Suppressor macrophage treated with lipopolysaccharide for 1 hour (primary cell): ENCODE data around the gene PCMTD2.
"Not testable (repeated sequence)": the region's sequence is repeated elsewhere in the genome, so short reads cannot be mapped to it uniquely, and the experiment has no call there.

Experiments
- DNase-seq, 3 donors: peaks; one replicate each; pipeline ENCODE4 v3.0.0-alpha.2; 2020 to 2022

The PCMTD2 gene

GRCh38 chr20:64258071-64258823, 2.7 kb downstream of the PCMTD2 start:
- no peak for DNase-seq

- DNase-seq: no peak
These were observed 4.7 kb downstream of the PCMTD2 start for GRCh38 chr20:64260239-64260638.

- no peak for DNase-seq
These were observed 5.6 kb downstream of the PCMTD2 start for GRCh38 chr20:64261138-64261537.

- no peak for DNase-seq
These were observed 8.5 kb downstream of the PCMTD2 start for GRCh38 chr20:64264091-64264490.

GRCh38 chr20:64265201-64265600, 9.7 kb downstream of the PCMTD2 start:
- DNase-seq: no peak

- no peak for DNase-seq
These were observed 11.4 kb downstream of the PCMTD2 start for GRCh38 chr20:64266988-64267387.

DNA sequence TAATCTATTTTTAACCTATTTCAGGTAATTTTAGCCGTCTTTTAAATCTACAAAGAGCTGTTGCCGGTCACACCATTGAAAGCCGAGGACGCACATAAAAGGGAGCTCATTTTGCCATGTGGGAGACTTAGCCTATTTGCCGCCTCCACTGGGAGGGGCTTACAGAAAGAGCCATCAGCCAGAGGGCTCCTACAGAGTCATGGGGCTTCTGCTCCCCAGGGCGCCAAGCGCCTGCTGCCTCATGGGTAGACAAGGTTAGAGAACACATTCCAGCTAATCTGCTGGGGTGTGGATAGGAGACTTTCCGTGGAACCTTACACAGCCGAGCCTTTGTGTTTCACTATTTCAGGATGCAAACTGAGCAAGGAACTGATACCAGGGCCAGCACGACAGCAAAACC, 12.6 kb downstream of the PCMTD2 start:
- no peak for DNase-seq

GRCh38 chr20:64269604-64270411, 14.3 kb downstream of the PCMTD2 start:
- no peak for DNase-seq

- DNase-seq: no peak
These were observed 16.1 kb downstream of the PCMTD2 start for GRCh38 chr20:64271636-64272035.

- DNase-seq: no peak
These were observed 17.6 kb downstream of the PCMTD2 start for GRCh38 chr20:64273109-64273508.

- no peak for DNase-seq
These were observed 21.3 kb downstream of the PCMTD2 start for GRCh38 chr20:64276817-64277216.

GRCh38 chr20:64277571-64278316, 22.2 kb downstream of the PCMTD2 start:
- peak in 1 of 3 donors; percentile 24 for DNase-seq

- no peak for DNase-seq
These were observed 22.8 kb downstream of the PCMTD2 start for GRCh38 chr20:64278317-64278681.

DNA sequence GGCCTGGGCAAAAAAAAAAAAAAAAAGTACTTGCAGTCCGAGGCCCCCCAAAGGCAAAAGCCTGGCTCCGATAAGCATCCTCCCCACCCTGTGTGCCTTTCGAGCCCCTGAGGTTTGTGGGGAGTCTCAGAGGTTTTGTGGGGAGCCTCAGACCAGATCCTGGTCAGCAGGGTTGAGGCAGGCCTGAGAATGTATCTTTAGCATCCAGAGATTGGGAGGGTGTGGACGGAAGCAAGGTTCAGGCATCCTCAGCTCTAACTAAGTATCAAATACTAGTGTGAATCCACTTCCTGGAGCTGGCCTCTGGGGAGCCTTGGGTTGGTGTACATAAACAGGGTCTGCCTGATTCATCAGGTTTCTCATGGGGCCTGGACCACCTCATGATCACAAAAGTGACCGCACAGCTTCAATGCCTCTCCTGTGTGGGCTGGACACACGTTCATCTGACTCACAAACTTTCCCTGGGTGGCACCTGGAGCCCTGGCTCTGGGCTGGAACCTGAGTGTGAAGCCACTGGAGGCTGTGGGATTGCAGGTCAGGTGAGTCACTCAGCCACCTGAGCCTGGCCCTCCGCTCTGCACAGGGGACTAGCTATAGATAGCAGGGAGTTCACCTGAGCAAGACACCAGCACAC, 24.4 kb downstream of the PCMTD2 start:
- DNase-seq: no peak

DNA sequence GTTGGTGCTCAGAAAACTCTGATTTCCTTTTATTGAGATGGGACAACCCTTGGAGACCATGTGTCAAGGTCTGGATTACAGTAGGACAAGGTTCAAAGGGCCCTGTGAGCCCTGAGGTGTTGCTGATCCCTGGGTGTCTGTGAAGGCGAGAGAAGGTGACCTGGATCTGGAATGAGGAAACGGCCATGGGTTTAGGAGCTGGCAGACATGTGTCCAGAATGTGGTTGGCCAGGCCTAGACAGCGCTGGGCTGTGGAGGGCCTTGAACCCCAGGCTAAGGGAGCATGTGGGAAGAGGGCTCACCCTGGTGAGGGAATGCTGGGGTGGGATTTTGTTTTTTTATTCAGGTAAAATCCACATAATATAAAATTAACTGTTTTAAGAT, 24.9 kb downstream of the PCMTD2 start:
- DNase-seq: no peak

DNA sequence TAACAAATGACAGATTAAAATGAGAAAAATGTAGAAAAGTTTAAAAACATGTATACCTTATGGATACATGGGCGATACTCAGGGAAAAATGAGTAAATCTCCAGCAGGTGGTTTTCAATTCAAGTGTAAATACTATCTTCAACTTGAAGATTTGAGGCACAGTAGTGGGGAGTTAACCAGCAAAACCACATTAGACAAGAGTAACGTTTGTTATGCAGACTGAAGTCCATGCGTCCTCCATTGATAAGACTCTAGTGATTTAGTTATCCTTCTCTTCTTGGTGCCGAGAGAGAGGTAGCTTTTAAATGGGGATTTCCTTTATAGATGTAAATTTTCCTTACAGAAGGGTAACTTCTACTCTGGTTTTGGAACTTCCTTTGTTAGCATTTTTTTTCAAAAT, 28.1 kb downstream of the PCMTD2 start:
- no peak for DNase-seq

DNA sequence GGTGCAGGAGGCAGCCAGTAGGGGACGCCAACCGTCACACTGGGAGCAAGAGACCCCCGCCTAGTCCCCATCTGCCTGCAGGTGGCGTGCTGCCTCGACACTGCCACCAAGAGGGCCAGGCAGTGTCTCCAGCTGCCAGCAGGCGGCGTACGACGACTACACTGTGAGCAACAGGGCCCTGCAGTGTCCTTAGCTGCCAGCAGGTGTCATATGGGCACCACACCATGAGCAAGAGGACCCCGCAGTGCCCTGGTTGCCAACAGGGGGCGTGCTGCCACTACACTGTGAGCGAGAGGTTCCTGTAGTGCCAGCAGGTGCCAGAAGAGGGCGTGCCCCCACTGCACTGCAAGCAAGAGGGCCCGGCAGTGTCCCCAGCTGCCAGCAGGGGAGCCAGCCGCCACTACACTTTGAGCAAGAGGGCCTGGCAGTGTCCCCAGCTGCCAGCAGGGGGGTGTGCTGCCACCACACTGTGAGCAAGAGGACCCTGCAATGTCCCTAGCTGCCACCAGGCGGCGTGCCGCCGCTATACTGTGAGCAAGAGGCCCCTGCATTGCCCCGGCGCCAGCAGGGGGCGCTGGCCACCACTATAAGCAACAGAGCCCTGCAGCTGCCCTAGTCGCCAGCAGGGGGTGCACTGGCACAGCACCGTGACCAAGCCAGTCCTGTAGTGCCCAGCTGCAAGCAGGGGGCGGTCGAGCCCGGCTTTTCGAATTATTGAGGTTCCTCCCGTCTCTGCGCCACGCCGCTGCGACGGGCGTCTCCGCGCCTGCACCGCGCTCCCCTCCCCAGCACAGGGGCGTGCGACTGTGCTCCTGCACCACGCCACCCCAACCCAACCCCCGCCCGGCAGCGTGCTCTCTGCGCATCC, 30.3 kb downstream of the PCMTD2 start:
- peak; percentile 65 to 80 (median 77) for DNase-seq

- not testable (repeated sequence) for DNase-seq
These were observed 31.1 kb downstream of the PCMTD2 start for GRCh38 chr20:64286447-64287263.

- DNase-seq: not testable (repeated sequence)
These were observed 31.7 kb downstream of the PCMTD2 start for GRCh38 chr20:64287264-64287590.

- not testable (repeated sequence) for DNase-seq
These were observed 36.6 kb downstream of the PCMTD2 start for GRCh38 chr20:64292167-64292566.

- not testable (repeated sequence) for DNase-seq
These were observed 47.5 kb downstream of the PCMTD2 start for GRCh38 chr20:64303086-64303485.
